HG03280 (cell line): ENCODE data around the gene PML.
"Not testable (repeated sequence)": the region's sequence is repeated elsewhere in the genome, so short reads cannot be mapped to it uniquely, and the experiment has no call there.

Experiments used
- ATAC-seq: cut with Tn5 transposase; IDR thresholded peaks from one replicate; pipeline ENCODE4 v1.9.1; 2021; ENCODE audit warnings: mild to moderate bottlenecking, moderate library complexity; ENCODE audit not compliant: unreplicated experiment

Gene PML

GRCh38 chr15:73959012-73959581 lies 35.4 kb upstream of the PML start:
- ATAC-seq, result no peak

GRCh38 chr15:73959801-73960200 lies 34.7 kb upstream of the PML start:
- ATAC-seq, result no peak

- ATAC-seq, result not testable (repeated sequence)
Measured at GRCh38 chr15:73960472-73961070, 33.9 kb upstream of the PML start.

- no peak for ATAC-seq
Measured at GRCh38 chr15:73962433-73962832, 32.1 kb upstream of the PML start.

GRCh38 chr15:73964736-73965093 lies 29.8 kb upstream of the PML start:
- ATAC-seq, result peak; percentile 72

- ATAC-seq, result peak; percentile 32
Measured at GRCh38 chr15:73965094-73965757, 29.3 kb upstream of the PML start.

GRCh38 chr15:73965758-73966113 lies 28.8 kb upstream of the PML start:
- no peak for ATAC-seq

- no peak for ATAC-seq
Measured at GRCh38 chr15:73968461-73968860, 26.1 kb upstream of the PML start.

- no peak for ATAC-seq
Measured at GRCh38 chr15:73969151-73969759, 25.3 kb upstream of the PML start.

GRCh38 chr15:73972984-73973682 lies 21.4 kb upstream of the PML start:
- peak; percentile 57 for ATAC-seq

- not testable (repeated sequence) for ATAC-seq
Measured at GRCh38 chr15:73973683-73974200, 20.8 kb upstream of the PML start.

GRCh38 chr15:73975440-73976125 lies 18.9 kb upstream of the PML start:
- ATAC-seq, result not testable (repeated sequence)

- no peak for ATAC-seq
Measured at GRCh38 chr15:73978896-73979295, 15.6 kb upstream of the PML start.

GRCh38 chr15:73979636-73980035 lies 14.9 kb upstream of the PML start:
- ATAC-seq, result no peak

- ATAC-seq, result no peak
Measured at GRCh38 chr15:73981761-73982221, 12.7 kb upstream of the PML start.

GRCh38 chr15:73982222-73982962 lies 12.1 kb upstream of the PML start:
- ATAC-seq, result no peak

GRCh38 chr15:73983211-73983727 lies 11.2 kb upstream of the PML start:
- no peak for ATAC-seq

- no peak for ATAC-seq
Measured at GRCh38 chr15:73983773-73984172, 10.7 kb upstream of the PML start.

- no peak for ATAC-seq
Measured at GRCh38 chr15:73984208-73984979, 10.1 kb upstream of the PML start.
